ENCODE results near the gene ZFP62. TPM values are rescaled to one million over a fixed set of nuclear protein-coding genes. Genes with fewer than 3 reads are reported as not detected.

The ZFP62 gene
- total and polyA plus RNA-seq, 2 of the 4 experiments (the other 2 are of a cell fraction) = 8.2 to 20.3 TPM

GRCh38 chr5:180844432-180844831 is 16.6 kb downstream of the ZFP62 start:
- ATAC-seq (ENCODE audit: low read depth) (no peak), DNase-seq (no peak)
- Histone ChIP-seq H3K4ac (ENCODE audit: low read depth, low read length) (no peak overlapping the region), H2AK9ac (replicated peaks; ENCODE audit: low read depth, low read length, poor library complexity) (no peak overlapping the region), H3K27ac (ENCODE audit: insufficient read depth, low read length) (no peak overlapping the region), H3K4me1 (ENCODE audit: control insufficient read depth, insufficient read depth, low read length) (no peaks in the 10 kb centered on the region), H2AFZ (replicated peaks; ENCODE audit: low read length, poor library complexity) (no peak overlapping the region), H3K4me3 (ENCODE audit: insufficient read depth, low read depth, low read length) (no peak overlapping the region), H4K8ac (ENCODE audit: low read depth in 2 of 2, low read length in 2 of 2) (no peak overlapping the region), H3K4me2 (ENCODE audit: low read depth, low read length) (no peak overlapping the region), H2BK20ac (ENCODE audit: low read depth, low read length) (no peak overlapping the region), H2AK5ac (ENCODE audit: low read depth, low read length) (no peak overlapping the region), H3K9ac (ENCODE audit: low read depth, low read length) (no peak overlapping the region), H2BK5ac (ENCODE audit: low read depth, low read length, poor library complexity, severe bottlenecking) (no peak overlapping the region), H3K9me1 (ENCODE audit: insufficient read depth, low read length) (no peaks in the 10 kb centered on the region), H4K91ac (ENCODE audit: insufficient read depth, low read depth, low read length) (no peak overlapping the region), H3K9me3 (ENCODE audit: control insufficient read depth, insufficient read depth, low read length) (peaks cover 35% of the 10 kb centered on the region), H3K79me1 (ENCODE audit: low read depth in 1 of 2, low read length in 2 of 2) (peaks cover 0 to under 1% of the 10 kb centered on the region in 2 experiments; a peak in 1 of 4 replicates), H3K36me3 (ENCODE audit: control insufficient read depth, insufficient read depth, low read length) (peaks cover 16% of the 10 kb centered on the region), H4K20me1 (ENCODE audit: insufficient read depth, low read length) (no peaks in the 10 kb centered on the region), H3K18ac (ENCODE audit: low read depth, low read length) (no peak overlapping the region), H3K56ac (ENCODE audit: extremely low read depth, insufficient read depth, low read length) (no peak overlapping the region), H3K27me3 (ENCODE audit: control insufficient read depth, insufficient read depth, low read length) (no peaks in the 10 kb centered on the region), H3K14ac (replicated peaks; ENCODE audit: low read depth, low read length) (no peak overlapping the region), H4K5ac (ENCODE audit: low read depth, low read length) (no peak overlapping the region), H2BK15ac (ENCODE audit: low read depth, low read length) (no peak overlapping the region), H3K23ac (ENCODE audit: low read depth, low read length) (no peak overlapping the region), H2BK120ac (ENCODE audit: low read depth, low read length) (no peak overlapping the region)
- TF ChIP-seq FOS (IDR thresholded peaks at IDR 0.05; ENCODE audit: low read depth, low read length) (no peak), BHLHE40 (IDR thresholded peaks at IDR 0.05; ENCODE audit: low read depth, low read length) (no peak)
- POLR2A ChIA-PET (ENCODE audit: unreplicated experiment) = no interaction called here
- WGBS, 2 experiments (ENCODE audit: extremely low coverage in 2 of 2, insufficient read length in 1 of 2) = no CpG with 5 or more reads among the region's 3 CpGs
- BruUV-seq (replicated peaks) = no TSS peak
- CTCF ChIA-PET = no interaction called here
- in situ Hi-C loops (cut with MboI; ENCODE audit: low sequenced_read_pairs) = no loop called here
- dilution Hi-C loops (cut with HindIII; ENCODE audit: low sequenced_read_pairs, unreplicated experiment) = no loop called here
- intact Hi-C loops (cut with micrococcal nuclease) = no loop called here

Measured in IMR-90 (cell line).